ENCODE measurements around the gene PNPT1.

- TF ChIP-seq CTCF (conservative IDR thresholded peaks at IDR 0.05) (no peak), ZFX (IDR thresholded peaks at IDR 0.05) (no peak)
Observed at GRCh38 chr2:55672630-55673029, 21.0 kb downstream of the PNPT1 start.

All from C4-2B (cell line).